T-helper 1 cell (primary cell): ENCODE results near the gene DIO3.

Source experiments
- DNase-seq, 5 donors: peaks; one replicate each; pipeline ENCODE4 v3.0.0-alpha.2; 2012 to 2020
- total RNA-seq, 4 donors: gene quantifications; one replicate each; lab custom pipeline; 2026; lab: John Stamatoyannopoulos, UW

Gene DIO3
- 0 reads per million in 4 donors for total RNA-seq

DNA sequence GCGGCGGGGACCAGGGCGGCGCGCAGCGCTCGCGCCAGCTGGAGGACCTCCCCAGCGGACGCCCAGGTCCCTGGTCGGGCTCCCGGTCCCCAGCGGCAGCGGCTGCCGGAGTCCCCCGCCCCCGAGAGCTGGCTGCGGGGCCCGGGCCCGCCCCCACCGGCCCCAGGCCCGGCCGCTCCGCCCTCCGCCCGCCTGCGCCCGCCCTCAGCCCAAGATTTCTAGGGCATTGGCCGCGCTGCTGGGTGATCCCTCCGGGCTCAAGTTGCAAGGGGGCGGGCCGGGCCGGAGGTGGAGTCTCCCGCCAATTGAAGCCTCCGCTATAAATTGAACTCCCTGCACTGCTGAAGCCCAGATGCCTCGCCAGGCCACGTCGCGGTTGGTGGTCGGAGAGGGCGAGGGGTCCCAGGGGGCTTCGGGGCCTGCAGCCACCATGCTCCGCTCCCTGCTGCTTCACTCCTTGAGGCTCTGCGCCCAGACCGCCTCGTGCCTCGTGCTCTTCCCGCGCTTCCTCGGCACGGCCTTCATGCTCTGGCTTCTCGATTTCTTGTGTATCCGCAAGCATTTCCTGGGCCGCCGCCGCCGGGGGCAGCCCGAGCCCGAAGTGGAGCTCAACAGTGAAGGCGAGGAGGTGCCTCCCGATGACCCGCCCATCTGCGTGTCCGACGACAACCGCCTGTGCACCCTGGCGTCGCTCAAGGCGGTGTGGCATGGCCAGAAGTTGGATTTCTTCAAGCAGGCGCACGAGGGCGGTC is at the start of gene DIO3:
DIO3 (plus strand) TSS at position 351 of the 752 bp plus-strand sequence.
- DNase-seq: no peak

DNA sequence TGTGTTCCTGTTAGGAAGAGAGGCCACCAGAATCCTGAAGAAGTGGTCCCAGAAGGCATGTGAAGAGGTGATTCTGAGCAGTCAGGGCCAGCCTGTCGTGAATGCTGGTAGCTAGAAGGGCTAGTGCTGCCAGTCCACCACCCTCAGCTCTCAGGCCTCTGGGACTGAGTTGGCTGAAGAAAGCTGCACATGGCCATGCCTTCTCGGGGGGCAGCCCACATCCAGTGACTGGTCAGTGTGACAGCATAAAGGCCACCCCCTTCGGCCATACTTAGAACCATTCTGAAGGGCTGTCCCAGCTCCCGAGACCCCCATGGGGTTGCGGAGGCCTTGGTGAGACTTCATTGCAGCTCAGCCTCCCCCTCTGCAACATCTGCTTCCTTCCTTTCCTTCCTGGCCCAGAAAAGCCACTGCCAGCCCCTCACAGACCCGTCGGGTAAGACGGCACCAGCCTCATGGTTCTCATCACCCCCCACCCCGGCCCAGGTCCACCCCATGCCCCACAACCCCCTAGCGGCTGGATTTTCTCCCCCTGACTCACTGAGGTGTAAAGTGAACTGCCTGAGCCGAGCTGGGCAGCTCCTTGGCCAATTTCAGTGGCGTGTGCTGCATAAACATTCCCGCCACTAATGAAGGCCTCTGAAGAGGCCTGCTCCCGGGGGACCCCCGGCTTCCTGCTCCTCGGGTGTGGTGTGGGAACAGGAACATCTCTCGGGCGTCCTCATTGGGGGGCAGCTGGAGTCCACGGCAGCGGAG is 49.5 kb upstream of the DIO3 start:
- DNase-seq: no peak

DNA sequence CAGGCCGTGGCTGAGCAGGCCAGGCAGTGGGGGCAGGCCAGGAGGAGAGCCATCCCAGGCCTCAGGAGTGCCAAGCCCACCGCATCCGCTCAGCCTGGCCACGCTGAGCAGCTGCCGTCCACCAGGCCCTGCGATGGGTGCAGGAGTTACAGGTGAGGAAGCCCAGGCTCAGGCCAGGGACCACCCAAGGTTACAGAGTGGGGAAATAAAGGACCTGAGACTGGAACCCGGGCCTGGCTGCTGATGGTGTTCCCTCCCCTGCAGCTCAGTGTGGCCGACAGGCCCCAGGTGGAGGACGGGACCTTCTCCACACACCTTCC is 49.0 kb upstream of the DIO3 start:
- no peak for DNase-seq

DNA sequence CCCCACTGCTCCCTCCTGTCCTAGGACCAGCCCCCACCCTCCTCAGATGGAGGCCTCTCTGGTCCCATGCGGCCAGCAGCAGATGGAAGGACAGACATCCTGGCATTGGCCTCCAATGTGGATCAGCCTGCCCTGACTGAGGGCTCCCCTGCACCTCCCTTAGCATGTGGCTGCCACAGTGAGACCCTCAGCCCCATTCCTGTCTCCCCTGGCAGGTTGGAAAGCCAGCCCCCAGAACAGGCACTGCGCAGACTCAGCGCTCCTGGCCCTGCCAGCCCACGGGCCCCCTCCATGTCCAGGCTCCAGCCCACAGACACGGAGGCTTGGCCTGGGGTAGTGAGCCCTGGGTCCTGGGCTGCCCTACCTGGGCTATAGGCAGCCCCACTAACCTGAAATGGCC is 47.2 kb upstream of the DIO3 start:
- DNase-seq: no peak

DNA sequence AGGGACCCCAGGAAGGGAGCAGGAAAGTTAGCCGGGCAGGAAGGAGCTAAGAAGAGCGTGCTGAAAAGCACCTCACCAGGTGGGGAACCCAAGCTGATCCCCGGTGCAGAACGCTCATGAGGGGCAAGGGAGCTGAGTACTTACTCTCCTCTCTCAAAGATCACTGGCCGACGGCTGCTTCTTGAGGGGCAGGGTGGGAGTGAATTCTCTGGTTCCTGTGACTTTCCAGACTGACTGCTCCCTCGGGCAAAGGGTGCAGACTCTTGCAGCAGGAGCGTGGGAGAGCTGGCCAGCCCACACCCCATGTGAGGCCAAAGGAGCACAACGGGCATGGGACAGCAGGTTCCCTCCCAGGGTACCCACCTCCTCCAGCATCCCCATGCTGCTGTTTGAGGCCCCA is 44.9 kb upstream of the DIO3 start:
- no peak for DNase-seq

DNA sequence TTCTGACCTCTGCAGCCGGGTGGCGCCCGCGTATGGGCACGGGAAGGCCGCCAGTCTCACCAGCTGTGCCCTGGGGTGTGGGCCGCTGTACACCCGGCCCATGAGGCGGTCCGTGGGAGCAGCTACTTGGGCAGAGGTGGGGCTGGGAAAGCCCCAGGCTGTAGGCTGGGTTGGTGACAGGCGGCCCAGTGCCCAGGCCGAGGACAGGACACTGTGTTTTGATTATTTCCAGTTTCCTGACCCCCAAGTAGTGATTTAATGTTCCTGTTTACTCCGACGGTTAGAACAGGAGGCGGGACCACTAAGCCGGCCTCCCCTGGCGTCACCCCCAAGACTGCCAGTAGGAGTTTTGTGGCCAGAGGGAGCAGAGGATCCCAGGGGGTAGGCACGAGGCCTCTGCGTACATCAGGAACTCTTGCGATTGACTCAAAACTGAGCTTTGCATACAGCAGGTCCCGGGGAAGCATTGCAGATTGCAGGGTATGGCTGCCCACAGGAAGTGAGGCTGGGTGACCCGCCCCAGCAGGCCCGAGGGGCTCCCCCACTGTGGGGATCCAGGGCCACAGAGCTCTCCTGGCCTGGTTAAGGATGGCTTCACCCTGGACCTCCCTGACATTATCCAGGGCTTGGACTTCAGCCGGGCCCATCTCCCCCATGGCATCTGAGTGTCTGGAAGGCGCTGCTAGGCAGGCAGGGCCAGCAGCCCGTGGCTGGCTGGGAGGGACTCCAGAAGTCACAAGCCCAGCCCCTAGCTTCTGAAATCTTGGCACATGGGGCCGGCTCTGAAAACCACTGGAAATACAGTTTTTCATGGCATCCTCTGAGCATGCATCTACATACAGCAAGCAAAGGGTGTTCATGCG is 42.5 kb upstream of the DIO3 start:
- DNase-seq: no peak

DNA sequence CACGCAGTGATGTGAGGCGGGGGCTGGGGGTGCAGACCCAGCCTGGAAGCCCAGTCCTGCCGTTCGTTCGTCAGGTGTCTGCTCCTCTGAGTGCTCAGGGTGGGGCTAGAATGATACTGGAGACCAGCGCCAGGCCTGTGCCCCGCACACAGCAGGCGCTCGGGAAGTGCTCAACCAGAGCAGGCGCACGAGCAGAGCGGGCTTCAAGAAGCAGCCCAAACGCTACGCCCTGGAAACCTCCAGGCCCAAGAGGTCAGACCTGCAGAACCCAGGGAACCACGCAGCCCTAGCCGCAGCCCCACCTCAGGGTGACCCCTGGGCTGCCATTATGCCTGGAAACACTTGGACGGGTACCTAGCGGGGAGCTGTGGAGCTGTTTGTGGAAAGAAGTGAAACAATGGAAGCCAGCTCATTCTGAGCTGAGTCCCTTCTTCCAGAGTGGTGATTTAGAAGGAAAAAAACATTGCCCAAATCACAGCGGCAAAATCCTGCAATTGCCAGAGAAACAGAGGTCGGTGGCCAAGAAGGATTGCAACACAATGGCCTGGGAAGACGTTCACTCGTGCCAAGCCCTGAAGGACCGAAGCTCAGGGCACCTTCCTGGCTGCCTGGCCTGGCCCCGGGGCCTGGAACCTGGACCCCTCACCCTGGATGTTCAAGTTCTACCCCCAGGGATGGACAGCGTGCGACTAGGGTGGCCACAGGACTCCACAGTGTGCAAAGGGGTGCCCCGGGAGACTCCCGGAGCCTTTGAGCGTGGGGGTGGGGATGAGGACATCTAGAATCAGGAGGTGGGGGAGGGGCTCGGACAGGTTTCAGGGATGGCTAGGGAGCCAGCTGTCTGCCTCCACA is 40.4 kb upstream of the DIO3 start:
- DNase-seq: no peak

DNA sequence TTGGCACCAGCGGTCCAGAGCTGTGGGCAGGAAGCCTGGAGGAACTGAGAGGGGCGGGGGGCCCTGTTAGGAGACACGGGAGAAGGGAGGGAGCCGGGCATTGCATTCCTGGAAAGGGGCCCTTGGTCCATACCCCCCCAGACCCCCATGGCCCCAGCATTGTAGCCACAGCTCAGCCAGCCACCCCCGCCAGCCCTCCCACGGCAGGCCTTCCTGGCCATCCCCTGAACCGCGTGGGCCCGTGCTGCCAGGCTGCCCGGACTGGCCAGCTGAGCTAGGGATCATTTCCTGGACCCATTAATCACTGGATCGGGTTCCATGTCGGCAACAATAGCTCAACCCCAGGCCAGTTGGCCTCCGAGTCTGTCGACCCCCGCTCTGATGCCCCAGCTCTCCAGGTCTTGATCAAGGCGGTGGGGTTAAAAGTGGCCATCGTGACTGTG is 39.8 kb upstream of the DIO3 start:
- no peak for DNase-seq

DNA sequence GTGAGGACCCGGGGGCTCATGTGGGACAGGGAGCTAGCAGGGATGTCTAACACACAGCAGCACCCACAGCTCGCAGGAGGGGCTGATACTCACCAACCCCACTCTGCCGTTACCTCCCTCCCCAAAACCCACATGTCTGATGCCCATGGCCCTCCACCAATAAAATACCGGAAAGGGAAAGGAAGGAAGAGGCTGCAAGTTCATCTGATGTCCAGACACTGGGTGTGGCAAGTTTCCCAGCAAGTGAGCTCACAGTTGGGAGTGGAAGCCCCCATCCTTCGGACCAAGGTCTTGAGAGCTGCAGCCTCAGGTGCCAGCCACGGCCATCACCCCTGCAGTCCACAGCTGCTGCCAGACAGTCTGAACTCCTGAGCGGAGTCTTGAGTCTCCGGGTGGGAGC is 39.3 kb upstream of the DIO3 start:
- DNase-seq: no peak

DNA sequence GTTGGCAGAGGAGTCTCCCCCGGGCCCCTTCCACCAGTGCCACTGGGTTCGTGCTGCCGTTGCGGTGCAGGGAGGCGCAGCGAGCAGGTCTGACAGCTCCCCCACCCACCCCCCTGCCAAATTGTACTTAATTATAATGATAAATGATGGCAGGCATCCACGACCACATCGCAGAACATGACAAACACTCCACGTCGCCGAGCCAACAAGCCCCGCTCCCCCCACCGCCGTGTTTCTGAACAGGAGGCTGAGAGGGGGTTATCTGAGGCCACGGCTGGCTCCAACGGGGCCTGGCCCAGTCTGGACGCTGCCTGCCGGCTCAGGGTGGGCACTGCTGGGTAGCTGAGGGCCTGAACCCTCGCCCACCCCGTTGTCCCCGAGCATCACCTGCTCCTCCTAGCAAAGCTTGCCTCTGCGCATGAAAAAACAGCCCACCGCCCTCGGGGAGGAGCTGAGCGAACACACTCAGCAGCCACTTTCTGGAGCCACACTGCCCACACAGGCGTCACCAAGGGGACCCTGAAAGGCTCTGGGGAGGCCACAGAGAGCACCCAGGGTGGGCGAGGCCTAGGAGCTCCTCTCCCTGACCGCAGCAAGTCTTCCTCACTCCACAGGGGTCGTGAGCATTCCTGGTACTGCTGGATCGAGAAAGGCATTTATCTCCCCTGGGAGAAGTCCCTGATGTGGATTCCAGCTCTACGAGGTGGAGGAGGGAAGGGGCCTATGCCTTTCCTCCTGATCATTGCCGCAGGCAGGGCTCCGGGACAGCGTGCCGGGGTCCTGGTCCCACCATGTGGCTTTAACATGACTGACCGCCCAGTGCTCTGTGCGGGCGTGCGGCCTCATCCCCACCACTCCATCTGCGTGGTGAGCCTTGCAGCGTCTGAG is 35.4 kb upstream of the DIO3 start:
- no peak for DNase-seq

DNA sequence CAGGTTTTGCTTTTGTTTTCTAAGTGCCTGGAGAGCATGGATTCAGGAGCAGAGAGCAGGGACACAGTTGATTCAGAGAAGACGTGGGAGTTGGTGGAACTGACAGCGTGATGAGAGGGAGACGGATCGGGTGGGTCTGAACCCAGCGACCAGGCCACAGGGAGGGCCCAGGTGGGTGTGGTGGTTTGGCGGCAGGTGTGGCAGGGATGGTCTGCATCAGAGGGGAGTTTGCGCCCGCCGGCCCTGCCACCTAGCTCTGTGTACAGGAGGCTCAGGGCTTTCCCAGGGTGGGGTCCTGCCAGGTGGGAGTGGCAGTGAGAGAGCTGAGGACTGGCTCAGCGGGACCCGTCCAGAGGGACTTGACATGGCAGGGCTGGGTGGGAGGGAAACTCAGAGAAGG is 33.3 kb upstream of the DIO3 start:
- no peak for DNase-seq

DNA sequence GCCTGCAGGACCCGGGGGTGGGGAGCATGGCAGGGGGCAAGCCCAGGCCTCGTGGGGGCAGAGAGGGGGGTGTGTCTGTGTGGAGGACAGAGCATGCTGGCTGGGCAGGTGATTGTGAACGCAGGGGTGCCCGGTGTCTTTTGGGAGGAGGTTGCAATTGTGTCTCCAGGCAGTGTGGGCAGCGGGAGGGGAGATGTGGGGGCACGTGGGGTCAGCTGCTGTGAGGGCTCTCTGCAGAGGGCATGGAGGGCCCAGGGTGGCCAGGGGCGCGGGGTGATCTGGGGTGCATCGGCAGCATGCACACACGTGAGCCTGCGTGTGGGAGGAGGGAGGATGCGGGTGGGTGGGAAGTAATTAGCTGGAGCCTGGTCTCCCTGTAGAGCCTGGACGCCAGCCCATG is 32.2 kb upstream of the DIO3 start:
- no peak for DNase-seq

DNA sequence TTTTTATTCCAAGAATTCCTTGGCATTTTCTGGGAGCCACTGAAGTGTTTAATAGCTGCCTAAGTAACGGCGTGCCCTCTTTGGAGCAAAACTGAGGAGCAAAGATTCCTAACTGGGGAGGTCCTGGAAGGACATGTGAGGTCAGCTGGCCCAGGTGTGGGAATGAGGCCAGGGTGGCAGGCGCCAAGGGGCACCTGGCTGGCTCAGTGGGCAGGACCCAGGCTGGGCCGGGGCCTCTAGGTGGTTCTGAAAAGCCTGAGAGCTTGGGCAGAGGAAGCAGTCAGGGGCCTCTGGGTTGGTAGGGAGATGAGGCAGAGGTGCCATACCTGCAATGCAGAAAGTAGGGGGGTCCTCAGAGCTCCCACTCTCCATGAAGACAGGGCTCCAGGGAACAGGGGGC is 27.1 kb upstream of the DIO3 start:
- DNase-seq: no peak

DNA sequence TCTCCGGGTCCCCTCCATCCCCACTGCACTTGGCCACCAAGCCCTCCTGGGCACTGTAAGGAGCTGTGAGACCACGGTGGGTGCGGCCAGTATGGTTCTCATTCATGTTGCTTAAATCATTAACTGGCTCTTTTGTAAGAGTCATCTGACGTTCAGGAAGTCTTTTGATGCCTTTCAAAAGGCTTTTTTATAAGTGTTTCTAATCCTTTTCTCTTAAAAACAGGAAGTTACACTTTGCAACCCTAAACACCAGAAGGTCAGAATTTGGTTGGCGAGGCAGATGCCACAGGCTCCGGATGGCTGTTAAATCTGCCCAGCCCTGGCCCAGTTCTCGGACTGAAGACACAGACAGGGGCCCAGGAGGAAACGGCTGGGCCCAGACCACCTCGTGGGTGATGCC is 26.1 kb upstream of the DIO3 start:
- DNase-seq: peak in 1 of 5 donors; percentile 12

DNA sequence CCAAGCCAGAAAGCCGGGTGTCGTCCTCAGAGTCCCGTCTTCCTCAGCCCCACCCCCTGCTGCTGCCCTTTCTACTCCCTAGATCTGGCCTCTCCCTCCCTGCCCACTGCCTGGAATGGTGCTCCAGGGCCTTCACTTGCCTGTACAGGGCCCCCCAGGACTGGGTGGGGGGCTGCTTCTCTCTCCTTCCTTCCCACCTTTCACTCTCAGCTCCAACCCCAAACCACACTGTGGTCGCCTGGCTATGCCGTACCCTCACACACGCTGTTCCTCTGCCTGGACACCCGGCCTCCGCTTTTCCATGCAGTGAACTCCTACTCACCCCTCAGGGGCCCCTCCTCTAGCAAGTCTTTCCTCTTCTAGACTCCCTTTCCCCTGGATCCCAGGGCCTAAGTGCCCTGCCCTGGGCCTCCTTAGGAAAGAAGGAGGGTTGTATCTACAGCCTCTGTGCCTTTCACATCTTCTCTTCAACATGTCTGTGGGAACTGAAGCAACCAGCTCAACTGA is 25.5 kb upstream of the DIO3 start:
- no peak for DNase-seq

DNA sequence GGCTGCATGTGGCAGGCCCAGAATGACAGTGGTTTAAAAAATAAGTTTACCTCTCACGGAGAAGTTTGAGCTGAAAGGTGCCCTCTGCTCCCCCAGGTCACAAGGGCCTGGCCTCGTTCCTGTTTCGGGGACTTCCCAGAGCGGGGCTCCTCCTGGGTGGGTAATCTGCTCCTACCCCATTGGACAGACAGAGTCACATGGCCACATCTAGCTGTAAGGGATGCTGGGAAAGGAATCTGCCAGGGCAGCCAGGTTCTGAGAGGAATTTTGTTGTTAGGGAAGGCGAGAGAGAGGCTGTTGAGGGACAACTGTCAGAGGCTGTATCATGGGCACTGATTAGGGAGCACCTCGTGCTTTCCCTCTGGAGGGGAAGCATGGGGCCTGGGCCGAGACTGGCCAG is 24.0 kb upstream of the DIO3 start:
- DNase-seq: no peak

DNA sequence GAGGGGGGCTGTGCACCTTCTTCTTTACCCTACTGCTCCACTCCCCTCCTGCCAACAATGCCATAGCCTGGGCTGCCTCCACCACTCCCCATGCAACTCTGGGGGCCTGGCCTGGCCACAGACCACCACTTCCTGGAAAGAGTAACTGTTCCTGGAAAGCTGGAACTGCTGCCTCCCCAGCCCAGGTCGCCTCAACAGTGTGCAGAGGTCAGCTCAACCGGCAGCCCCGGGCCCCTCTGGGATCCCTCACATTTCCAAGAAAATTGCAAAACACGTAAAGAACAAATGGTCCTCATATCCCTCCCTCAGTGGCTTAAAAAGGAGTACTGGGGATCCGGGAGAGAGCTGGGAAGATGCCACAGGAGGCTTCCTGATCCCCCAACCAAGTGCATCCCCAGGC is 22.4 kb upstream of the DIO3 start:
- DNase-seq: no peak

DNA sequence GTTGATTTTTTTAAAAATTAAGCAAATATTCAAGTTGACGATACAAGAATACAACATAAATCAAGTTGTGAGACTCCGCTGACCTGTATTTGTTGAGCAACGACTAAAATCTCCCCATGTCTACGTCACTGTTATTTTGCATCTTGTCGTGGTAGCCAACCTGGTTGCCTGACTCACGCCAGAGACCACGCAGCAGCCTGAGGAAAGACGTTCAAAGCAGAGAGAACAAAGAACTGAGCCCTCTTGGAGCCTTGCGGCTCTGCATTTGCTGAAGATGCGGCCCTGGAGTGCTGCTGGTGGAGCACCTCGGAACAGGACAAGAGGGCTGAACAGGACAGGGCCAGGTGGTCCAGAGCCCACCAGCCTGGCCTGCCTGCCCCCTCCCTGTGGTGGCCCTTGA is 21.4 kb upstream of the DIO3 start:
- no peak for DNase-seq

DNA sequence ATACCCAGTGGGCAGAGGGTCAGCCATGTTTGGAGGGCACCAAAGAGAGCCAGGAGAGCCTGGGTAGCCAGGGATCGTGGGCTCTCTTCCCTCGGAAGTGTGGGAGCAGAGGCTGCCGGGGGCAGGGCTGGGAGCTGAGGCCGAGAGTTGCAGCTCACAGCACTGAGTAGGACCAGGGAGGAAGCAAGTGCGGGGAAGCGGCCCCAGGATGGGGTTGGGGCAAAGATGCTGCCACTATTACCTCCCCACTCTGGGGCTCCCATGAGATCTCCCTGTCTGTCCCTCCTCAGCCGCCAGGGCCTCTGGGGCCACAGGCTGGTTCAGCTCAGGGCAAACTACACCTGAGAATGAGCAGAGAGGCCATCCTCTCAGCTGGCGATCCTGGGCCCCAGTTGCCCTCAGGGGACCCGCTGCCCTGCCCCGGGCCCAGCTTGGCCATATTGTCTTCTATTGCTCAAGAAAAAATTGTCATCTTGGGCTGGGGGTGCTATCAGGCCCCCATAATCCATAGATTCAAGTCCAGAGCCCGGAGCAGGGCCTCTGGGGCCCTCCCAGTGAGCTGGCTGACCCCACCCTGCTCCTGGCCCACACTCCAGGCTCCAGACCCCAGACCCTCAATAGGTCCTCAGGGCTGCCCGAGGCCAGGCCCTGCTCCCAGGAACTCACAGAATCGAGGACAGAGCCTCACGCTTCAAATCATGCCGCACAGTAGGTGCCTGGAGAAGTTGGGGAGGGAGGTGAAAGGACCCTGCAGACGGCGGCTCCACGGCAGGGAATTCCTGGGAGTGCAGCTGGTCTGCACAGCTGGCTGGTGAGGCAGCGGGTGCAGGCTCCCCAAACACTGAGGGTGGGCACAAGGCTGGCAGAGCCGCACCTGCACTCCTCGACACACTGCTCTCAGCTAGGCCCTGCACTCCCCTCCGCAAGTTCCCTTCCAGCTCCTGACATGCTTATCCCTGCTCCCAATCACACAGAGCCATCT is 20.5 kb upstream of the DIO3 start:
- DNase-seq: no peak

DNA sequence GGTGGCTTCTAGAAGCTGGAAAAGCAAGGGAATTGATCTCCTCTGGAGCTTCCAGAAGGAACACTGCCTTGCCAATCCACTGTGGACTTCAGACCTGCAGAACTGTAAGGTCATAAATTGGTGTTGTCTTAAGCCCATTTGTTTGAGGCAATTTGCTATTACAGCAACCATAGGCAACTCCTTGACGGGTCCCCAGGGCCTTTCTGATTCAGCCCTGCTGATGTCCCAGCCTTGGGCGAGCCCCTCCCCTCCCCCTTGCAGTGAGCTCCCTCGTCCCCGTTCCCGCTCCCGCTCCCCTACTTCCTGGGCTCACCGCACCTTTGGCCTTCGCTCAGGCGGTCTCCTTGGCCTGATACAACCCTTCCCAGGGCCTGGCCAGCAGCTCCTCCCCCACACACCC is 18.9 kb upstream of the DIO3 start:
- no peak for DNase-seq
